ENCODE measurements around the gene RPP38. TPM values are rescaled to one million over a fixed set of nuclear protein-coding genes. Genes with fewer than 3 reads are reported as not detected.

RPP38 gene
- polyA plus RNA-seq, 3 donors from 2014 or later, result 20.6 to 24.3 (median 22.2) TPM

DNA sequence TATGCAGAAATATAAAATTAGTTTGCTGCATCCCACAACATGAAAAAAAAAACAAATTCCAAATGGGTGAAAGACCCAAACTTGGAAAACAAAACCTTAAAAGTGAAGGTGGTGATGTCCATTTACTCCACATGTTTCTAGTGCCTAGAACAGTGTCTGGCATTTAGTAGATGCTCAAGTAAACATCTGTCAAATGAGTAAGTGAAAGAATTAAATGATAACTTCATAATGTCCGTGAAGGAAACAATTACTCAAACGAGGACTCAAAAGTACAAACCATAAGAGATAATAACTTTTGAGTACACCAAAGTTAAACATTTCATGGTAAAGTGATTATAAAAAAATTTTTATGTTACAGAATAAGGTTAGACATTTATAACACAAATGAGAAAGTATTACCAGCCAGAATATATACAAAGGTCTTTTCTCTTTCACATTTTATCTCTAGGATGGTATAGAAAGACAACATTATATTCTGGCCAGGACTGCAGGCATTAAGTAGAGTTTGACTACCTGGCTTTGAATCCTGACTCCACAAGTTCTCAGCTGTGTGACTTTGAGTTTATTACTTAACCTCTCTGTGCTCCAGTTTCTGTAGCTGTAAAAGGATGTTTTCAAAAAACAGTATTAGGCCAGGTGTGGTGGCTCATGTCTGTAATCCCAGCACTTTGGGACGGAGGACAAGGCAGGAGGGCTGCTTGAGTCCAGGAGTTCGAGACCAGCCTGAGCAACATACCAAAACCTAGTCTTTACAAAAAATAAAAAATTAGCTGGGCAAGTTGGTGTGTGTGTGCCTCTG is 50.6 kb downstream of the RPP38 start:
- H3K4me3 Mint-ChIP-seq, result no peak overlapping the region
- no peak overlapping the region for H3K27ac Mint-ChIP-seq
- no peaks in the 10 kb centered on the region for H3K36me3 Mint-ChIP-seq
- peaks cover 38 to 48% of the 10 kb centered on the region in 2 donors for H3K4me1 Mint-ChIP-seq
- no peaks in the 10 kb centered on the region for H3K9me3 Mint-ChIP-seq
- H3K27me3 Mint-ChIP-seq (ENCODE audit: low read depth in 3 of 3), result peaks cover 0 to 3% (median 0%) of the 10 kb centered on the region in 3 donors
- no peak for DNase-seq

DNA sequence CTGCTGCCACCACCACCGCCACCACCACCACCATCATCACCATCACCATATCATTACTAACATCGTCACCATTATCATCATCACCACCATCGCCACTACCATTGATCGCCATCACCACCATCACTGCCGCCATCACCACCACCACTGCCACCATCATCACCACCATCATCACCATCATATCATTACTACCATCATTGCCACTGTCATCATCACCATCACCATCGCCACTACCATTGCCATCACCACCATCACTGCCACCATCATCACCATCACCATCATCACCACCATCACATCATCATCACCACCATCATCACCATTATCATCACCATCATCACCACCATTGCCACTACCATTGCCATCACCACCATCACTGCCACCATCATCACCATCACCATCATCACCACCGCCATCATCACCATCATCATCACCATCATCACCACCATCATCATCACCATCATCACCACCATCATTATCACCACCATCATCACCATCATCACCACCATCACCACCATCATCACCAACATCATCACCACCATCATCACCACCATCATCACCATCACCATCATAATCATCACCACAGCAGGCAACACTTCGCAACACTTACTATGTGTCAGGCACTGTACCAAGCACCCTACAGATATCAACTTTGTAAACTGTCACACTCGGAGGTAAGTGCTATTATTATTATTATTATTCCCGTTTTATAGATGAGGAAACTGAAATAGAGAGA is 52.1 kb downstream of the RPP38 start:
- Mint-ChIP-seq H3K4me1 (peaks cover 37 to 46% of the 10 kb centered on the region in 2 donors), H3K9me3 (no peaks in the 10 kb centered on the region), H3K27ac (no peak overlapping the region), H3K27me3 (ENCODE audit: low read depth in 3 of 3) (peaks cover 0 to 3% (median 0%) of the 10 kb centered on the region in 3 donors), H3K36me3 (no peaks in the 10 kb centered on the region), H3K4me3 (no peak overlapping the region)
- DNase-seq, result no peak

GRCh38 chr10:15150563-15150962 is 53.4 kb downstream of the RPP38 start:
- H3K4me1 Mint-ChIP-seq, result peaks cover 31 to 35% of the 10 kb centered on the region in 2 donors

GRCh38 chr10:15152556-15152955 is 55.4 kb downstream of the RPP38 start:
- H3K27ac Mint-ChIP-seq, result no peak overlapping the region
- peaks cover 0 to 4% (median 0%) of the 10 kb centered on the region in 3 donors for H3K36me3 Mint-ChIP-seq
- H3K27me3 Mint-ChIP-seq (ENCODE audit: low read depth in 3 of 3), result peaks cover 0 to 2% (median 0%) of the 10 kb centered on the region in 3 donors
- no peak overlapping the region for H3K4me3 Mint-ChIP-seq
- H3K9me3 Mint-ChIP-seq, result no peaks in the 10 kb centered on the region
- DNase-seq, result no peak
- peaks cover 28 to 29% of the 10 kb centered on the region in 2 donors for H3K4me1 Mint-ChIP-seq

More at GRCh38 chr10:15150563-15150962, 53.4 kb downstream of the RPP38 start:
- no peak overlapping the region for H3K27ac Mint-ChIP-seq
- peaks cover 0 to 5% (median 0%) of the 10 kb centered on the region in 3 donors for H3K27me3 Mint-ChIP-seq (ENCODE audit: low read depth in 3 of 3)
- DNase-seq, result no peak
- H3K9me3 Mint-ChIP-seq, result no peaks in the 10 kb centered on the region
- H3K36me3 Mint-ChIP-seq, result no peaks in the 10 kb centered on the region
- H3K4me3 Mint-ChIP-seq, result no peak overlapping the region

Other genes with a start within 250 kb of the RPP38 start
- gene SUV39H2, start 218.5 kb upstream of the RPP38 start, polyA plus RNA-seq, result 1 to 10 TPM in 2 of 3 donors, not detected in 1; 2.6 to 5.0 TPM
- gene DCLRE1C, start 143.3 kb upstream of the RPP38 start, polyA plus RNA-seq, result 10 to 100 TPM in 2 of 3 donors, 1 to 10 TPM in 1; 9.3 to 33.8 (median 13.9) TPM
- 1 to 10 TPM in 2 of 3 donors, not detected in 1; 1.1 to 1.5 TPM for gene MEIG1, start 138.0 kb upstream of the RPP38 start, polyA plus RNA-seq
- gene OLAH, start 53.4 kb upstream of the RPP38 start, polyA plus RNA-seq, result not detected
- not detected for gene ACBD7, start 8.6 kb upstream of the RPP38 start, polyA plus RNA-seq
- gene NMT2, start 71.3 kb downstream of the RPP38 start, polyA plus RNA-seq, result 10 to 100 TPM; 22.2 to 38.0 (median 24.7) TPM